Measurements from ENCODE around the gene ACAD10. TPM values are rescaled to one million over a fixed set of nuclear protein-coding genes. Genes with fewer than 3 reads are reported as not detected.

ACAD10 gene
- total RNA-seq, 1 experiment from 2014 or later = 30.8 TPM

GRCh38 chr12:111692575-111693210 lies 6.8 kb downstream of the ACAD10 start:
- H3K4me1 ChIP-seq (ENCODE audit: control insufficient read depth, insufficient read depth, low read length) = no peaks in the 10 kb centered on the region
- no peak overlapping the region for H3K4me3 ChIP-seq (ENCODE audit: low read depth in 2 of 2, low read length in 2 of 2)
- TF ChIP-seq, protein P1, sequence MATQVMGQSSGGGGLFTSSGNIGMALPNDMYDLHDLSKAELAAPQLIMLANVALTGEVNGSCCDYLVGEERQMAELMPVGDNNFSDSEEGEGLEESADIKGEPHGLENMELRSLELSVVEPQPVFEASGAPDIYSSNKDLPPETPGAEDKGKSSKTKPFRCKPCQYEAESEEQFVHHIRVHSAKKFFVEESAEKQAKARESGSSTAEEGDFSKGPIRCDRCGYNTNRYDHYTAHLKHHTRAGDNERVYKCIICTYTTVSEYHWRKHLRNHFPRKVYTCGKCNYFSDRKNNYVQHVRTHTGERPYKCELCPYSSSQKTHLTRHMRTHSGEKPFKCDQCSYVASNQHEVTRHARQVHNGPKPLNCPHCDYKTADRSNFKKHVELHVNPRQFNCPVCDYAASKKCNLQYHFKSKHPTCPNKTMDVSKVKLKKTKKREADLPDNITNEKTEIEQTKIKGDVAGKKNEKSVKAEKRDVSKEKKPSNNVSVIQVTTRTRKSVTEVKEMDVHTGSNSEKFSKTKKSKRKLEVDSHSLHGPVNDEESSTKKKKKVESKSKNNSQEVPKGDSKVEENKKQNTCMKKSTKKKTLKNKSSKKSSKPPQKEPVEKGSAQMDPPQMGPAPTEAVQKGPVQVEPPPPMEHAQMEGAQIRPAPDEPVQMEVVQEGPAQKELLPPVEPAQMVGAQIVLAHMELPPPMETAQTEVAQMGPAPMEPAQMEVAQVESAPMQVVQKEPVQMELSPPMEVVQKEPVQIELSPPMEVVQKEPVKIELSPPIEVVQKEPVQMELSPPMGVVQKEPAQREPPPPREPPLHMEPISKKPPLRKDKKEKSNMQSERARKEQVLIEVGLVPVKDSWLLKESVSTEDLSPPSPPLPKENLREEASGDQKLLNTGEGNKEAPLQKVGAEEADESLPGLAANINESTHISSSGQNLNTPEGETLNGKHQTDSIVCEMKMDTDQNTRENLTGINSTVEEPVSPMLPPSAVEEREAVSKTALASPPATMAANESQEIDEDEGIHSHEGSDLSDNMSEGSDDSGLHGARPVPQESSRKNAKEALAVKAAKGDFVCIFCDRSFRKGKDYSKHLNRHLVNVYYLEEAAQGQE (IDR thresholded peaks at IDR 0.05; ENCODE audit: insufficient read depth in 1 of 2, low read depth in 2 of 2, low read length in 1 of 2) = no peak
- TF ChIP-seq, protein P2, sequence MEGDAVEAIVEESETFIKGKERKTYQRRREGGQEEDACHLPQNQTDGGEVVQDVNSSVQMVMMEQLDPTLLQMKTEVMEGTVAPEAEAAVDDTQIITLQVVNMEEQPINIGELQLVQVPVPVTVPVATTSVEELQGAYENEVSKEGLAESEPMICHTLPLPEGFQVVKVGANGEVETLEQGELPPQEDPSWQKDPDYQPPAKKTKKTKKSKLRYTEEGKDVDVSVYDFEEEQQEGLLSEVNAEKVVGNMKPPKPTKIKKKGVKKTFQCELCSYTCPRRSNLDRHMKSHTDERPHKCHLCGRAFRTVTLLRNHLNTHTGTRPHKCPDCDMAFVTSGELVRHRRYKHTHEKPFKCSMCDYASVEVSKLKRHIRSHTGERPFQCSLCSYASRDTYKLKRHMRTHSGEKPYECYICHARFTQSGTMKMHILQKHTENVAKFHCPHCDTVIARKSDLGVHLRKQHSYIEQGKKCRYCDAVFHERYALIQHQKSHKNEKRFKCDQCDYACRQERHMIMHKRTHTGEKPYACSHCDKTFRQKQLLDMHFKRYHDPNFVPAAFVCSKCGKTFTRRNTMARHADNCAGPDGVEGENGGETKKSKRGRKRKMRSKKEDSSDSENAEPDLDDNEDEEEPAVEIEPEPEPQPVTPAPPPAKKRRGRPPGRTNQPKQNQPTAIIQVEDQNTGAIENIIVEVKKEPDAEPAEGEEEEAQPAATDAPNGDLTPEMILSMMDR (IDR thresholded peaks at IDR 0.05) = peak; percentile 63; the same call in 1 of the 2 replicates
- no peak for TF ChIP-seq SIN3A (IDR thresholded peaks at IDR 0.05; ENCODE audit: borderline replicate concordance, insufficient read depth, low read depth, low read length)
- no peak overlapping the region for H3K27ac ChIP-seq (ENCODE audit: low read length)
- H3K9me3 ChIP-seq (ENCODE audit: control insufficient read depth, insufficient read depth, low read depth, low read length) = no peaks in the 10 kb centered on the region
- ATAC-seq (peak; percentile 80), DNase-seq (ENCODE audit: low read depth, low spot score) (no peak)
- H3K27me3 ChIP-seq (ENCODE audit: control insufficient read depth, insufficient read depth, low read length) = no peaks in the 10 kb centered on the region
- H3K36me3 ChIP-seq (ENCODE audit: control insufficient read depth, insufficient read depth, low read length) = no peaks in the 10 kb centered on the region; the same call in 1 of the 2 replicates
- in situ Hi-C loops (cut with HindIII; ENCODE audit: low pct_unique_long_range_greater_than_20kb, low sequenced_read_pairs) = loop anchor here (25.0 kb wide), 1 partner anchor 105 kb away; the partner anchor contains the start of gene ATXN2
- no TSS peak for BruUV-seq (replicated peaks)
- intact Hi-C loops (cut with micrococcal nuclease; ENCODE audit: unreplicated experiment) = no loop called here
- CTCF ChIA-PET = interaction anchor here (0.7 to 1.1 kb wide), 2 partner anchors 113 to 120 kb away, joined by 3 to 9 read pairs; no protein-coding TSS in a partner anchor
- POLR2A ChIA-PET = no interaction called here

GRCh38 chr12:111693818-111694217 lies 8.0 kb downstream of the ACAD10 start:
- TF ChIP-seq TCF7L2 (IDR thresholded peaks at IDR 0.05; ENCODE audit: low read depth, low read length) (no peak), POLR2AphosphoS5 (IDR thresholded peaks at IDR 0.05; ENCODE audit: low read depth, low read length) (no peak), SIN3A (IDR thresholded peaks at IDR 0.05; ENCODE audit: borderline replicate concordance, insufficient read depth, low read depth, low read length) (no peak)
- TF ChIP-seq, protein P1 (IDR thresholded peaks at IDR 0.05; ENCODE audit: insufficient read depth in 1 of 2, low read depth in 2 of 2, low read length in 1 of 2) = no peak
- TF ChIP-seq, protein P2 (IDR thresholded peaks at IDR 0.05) = no peak
- Histone ChIP-seq H3K27ac (ENCODE audit: low read length) (no peak overlapping the region), H3K9me3 (ENCODE audit: control insufficient read depth, insufficient read depth, low read depth, low read length) (no peaks in the 10 kb centered on the region), H3K36me3 (ENCODE audit: control insufficient read depth, insufficient read depth, low read length) (no peaks in the 10 kb centered on the region; the same call in 1 of the 2 replicates), H3K27me3 (ENCODE audit: control insufficient read depth, insufficient read depth, low read length) (no peaks in the 10 kb centered on the region), H3K4me3 (ENCODE audit: low read depth in 2 of 2, low read length in 2 of 2) (no peak overlapping the region), H3K4me1 (ENCODE audit: control insufficient read depth, insufficient read depth, low read length) (no peaks in the 10 kb centered on the region)
- DNase-seq (ENCODE audit: low read depth, low spot score) (no peak), ATAC-seq (no peak)
- intact Hi-C loops (cut with micrococcal nuclease; ENCODE audit: unreplicated experiment) (no loop called here), in situ Hi-C loops (cut with HindIII; ENCODE audit: low pct_unique_long_range_greater_than_20kb, low sequenced_read_pairs) (loop anchor here (25.0 kb wide), 1 partner anchor 107 kb away; the partner anchor contains the start of gene ATXN2)
- no TSS peak for BruUV-seq (replicated peaks)
- CTCF ChIA-PET = interaction anchor here (0.6 kb wide), 1 partner anchor 119 kb away, joined by 3 read pairs; no protein-coding TSS in a partner anchor
- POLR2A ChIA-PET = no interaction called here
